Measurements from ENCODE around the gene FARS2. TPM values are rescaled to one million over a fixed set of nuclear protein-coding genes. Genes with fewer than 3 reads are reported as not detected.
A peak's percentile ranks its signal among the peaks of the same experiment; 100 is the strongest.

The FARS2 gene
- total and polyA plus RNA-seq, 5 donors from 2014 or later: 26.9 to 39.7 (median 34.9) TPM

- Histone ChIP-seq H3K27me3 (ENCODE audit: control insufficient read depth, insufficient read depth, low read length) (no peaks in the 10 kb centered on the region), H3K4me1 (ENCODE audit: control insufficient read depth, insufficient read depth, low read length, poor library complexity, severe bottlenecking) (no peaks in the 10 kb centered on the region), H3K36me3 (ENCODE audit: control insufficient read depth, insufficient read depth, low read length) (no peaks in the 10 kb centered on the region), H3K9me3 (ENCODE audit: control insufficient read depth in 2 of 2, low read length in 2 of 2) (no peaks in the 10 kb centered on the region), H3K27ac (ENCODE audit: insufficient read depth, low read length, poor library complexity, severe bottlenecking) (no peak overlapping the region), H3K4me3 (ENCODE audit: low read depth, low read length) (no peak overlapping the region)
- H3K27me3 Mint-ChIP-seq: no peaks in the 10 kb centered on the region
- H3K9me3 Mint-ChIP-seq: no peaks in the 10 kb centered on the region
- ATAC-seq (ENCODE audit: low read depth in 2 of 2): no peak
- H3K4me1 Mint-ChIP-seq: peaks cover 0 to 13% (median 7%) of the 10 kb centered on the region in 4 donors
- H3K27ac Mint-ChIP-seq: no peak overlapping the region
- no peak for DNase-seq
- no peak overlapping the region for H3K4me3 Mint-ChIP-seq
- peaks cover 8% of the 10 kb centered on the region for H3K36me3 Mint-ChIP-seq
These were observed 210.5 kb downstream of the FARS2 start for GRCh38 chr6:5471637-5472398.

GRCh38 chr6:5472571-5472970 is 211.3 kb downstream of the FARS2 start:
- H3K27ac Mint-ChIP-seq: no peak overlapping the region
- H3K4me3 Mint-ChIP-seq: no peak overlapping the region
- Histone ChIP-seq H3K9me3 (ENCODE audit: control insufficient read depth in 2 of 2, low read length in 2 of 2) (no peaks in the 10 kb centered on the region), H3K4me1 (ENCODE audit: control insufficient read depth, insufficient read depth, low read length, poor library complexity, severe bottlenecking) (no peaks in the 10 kb centered on the region), H3K27me3 (ENCODE audit: control insufficient read depth, insufficient read depth, low read length) (no peaks in the 10 kb centered on the region), H3K27ac (ENCODE audit: insufficient read depth, low read length, poor library complexity, severe bottlenecking) (no peak overlapping the region), H3K4me3 (ENCODE audit: low read depth, low read length) (no peak overlapping the region), H3K36me3 (ENCODE audit: control insufficient read depth, insufficient read depth, low read length) (no peaks in the 10 kb centered on the region)
- no peak for ATAC-seq (ENCODE audit: low read depth in 2 of 2)
- no peaks in the 10 kb centered on the region for H3K9me3 Mint-ChIP-seq
- H3K27me3 Mint-ChIP-seq: no peaks in the 10 kb centered on the region
- H3K36me3 Mint-ChIP-seq: peaks cover 8% of the 10 kb centered on the region
- peaks cover 0 to 9% (median 7%) of the 10 kb centered on the region in 4 donors for H3K4me1 Mint-ChIP-seq
- no peak for DNase-seq

- DNase-seq: no peak
- Mint-ChIP-seq H3K4me1 (peaks cover 3 to 9% (median 7%) of the 10 kb centered on the region in 4 donors), H3K36me3 (peaks cover 8% of the 10 kb centered on the region), H3K27me3 (no peaks in the 10 kb centered on the region), H3K9me3 (no peaks in the 10 kb centered on the region), H3K27ac (peak overlapping the region in 1 of 3 donors; percentile 68), H3K4me3 (no peak overlapping the region)
- H3K27ac ChIP-seq (ENCODE audit: insufficient read depth, low read length, poor library complexity, severe bottlenecking): no peak overlapping the region
- no peak overlapping the region for H3K4me3 ChIP-seq (ENCODE audit: low read depth, low read length)
- H3K9me3 ChIP-seq (ENCODE audit: control insufficient read depth in 2 of 2, low read length in 2 of 2): no peaks in the 10 kb centered on the region
- H3K36me3 ChIP-seq (ENCODE audit: control insufficient read depth, insufficient read depth, low read length): no peaks in the 10 kb centered on the region
- ATAC-seq (ENCODE audit: low read depth in 2 of 2): no peak
- H3K27me3 ChIP-seq (ENCODE audit: control insufficient read depth, insufficient read depth, low read length): no peaks in the 10 kb centered on the region
- H3K4me1 ChIP-seq (ENCODE audit: control insufficient read depth, insufficient read depth, low read length, poor library complexity, severe bottlenecking): no peaks in the 10 kb centered on the region
These were observed 214.5 kb downstream of the FARS2 start for GRCh38 chr6:5475779-5476178.

GRCh38 chr6:5478380-5478779 is 217.1 kb downstream of the FARS2 start:
- no peak overlapping the region for H3K4me3 ChIP-seq (ENCODE audit: low read depth, low read length)
- peaks cover 8% of the 10 kb centered on the region for H3K36me3 Mint-ChIP-seq
- H3K27ac ChIP-seq (ENCODE audit: insufficient read depth, low read length, poor library complexity, severe bottlenecking): no peak overlapping the region
- no peaks in the 10 kb centered on the region for H3K9me3 ChIP-seq (ENCODE audit: control insufficient read depth in 2 of 2, low read length in 2 of 2)
- no peak for DNase-seq
- no peak overlapping the region for H3K4me3 Mint-ChIP-seq
- no peaks in the 10 kb centered on the region for H3K27me3 Mint-ChIP-seq
- no peaks in the 10 kb centered on the region for H3K4me1 ChIP-seq (ENCODE audit: control insufficient read depth, insufficient read depth, low read length, poor library complexity, severe bottlenecking)
- H3K4me1 Mint-ChIP-seq: peaks cover 3 to 9% (median 7%) of the 10 kb centered on the region in 4 donors
- H3K27ac Mint-ChIP-seq: no peak overlapping the region
- H3K27me3 ChIP-seq (ENCODE audit: control insufficient read depth, insufficient read depth, low read length): no peaks in the 10 kb centered on the region
- ATAC-seq (ENCODE audit: low read depth in 2 of 2): no peak
- no peaks in the 10 kb centered on the region for H3K36me3 ChIP-seq (ENCODE audit: control insufficient read depth, insufficient read depth, low read length)
- H3K9me3 Mint-ChIP-seq: no peaks in the 10 kb centered on the region

GRCh38 chr6:5481033-5481432 is 219.7 kb downstream of the FARS2 start:
- no peaks in the 10 kb centered on the region for H3K9me3 Mint-ChIP-seq
- Histone ChIP-seq H3K36me3 (ENCODE audit: control insufficient read depth, insufficient read depth, low read length) (no peaks in the 10 kb centered on the region), H3K27me3 (ENCODE audit: control insufficient read depth, insufficient read depth, low read length) (no peaks in the 10 kb centered on the region), H3K9me3 (ENCODE audit: control insufficient read depth in 2 of 2, low read length in 2 of 2) (no peaks in the 10 kb centered on the region), H3K27ac (ENCODE audit: insufficient read depth, low read length, poor library complexity, severe bottlenecking) (no peak overlapping the region), H3K4me1 (ENCODE audit: control insufficient read depth, insufficient read depth, low read length, poor library complexity, severe bottlenecking) (no peaks in the 10 kb centered on the region), H3K4me3 (ENCODE audit: low read depth, low read length) (no peak overlapping the region)
- ATAC-seq (ENCODE audit: low read depth in 2 of 2) (no peak), DNase-seq (no peak)
- H3K27me3 Mint-ChIP-seq: no peaks in the 10 kb centered on the region
- H3K4me3 Mint-ChIP-seq: no peak overlapping the region
- peaks cover under 1 to 13% (median 3%) of the 10 kb centered on the region in 4 donors for H3K4me1 Mint-ChIP-seq
- no peak overlapping the region for H3K27ac Mint-ChIP-seq
- H3K36me3 Mint-ChIP-seq: peaks cover 3% of the 10 kb centered on the region

GRCh38 chr6:5481750-5482149 is 220.4 kb downstream of the FARS2 start:
- H3K4me3 ChIP-seq (ENCODE audit: low read depth, low read length): no peak overlapping the region
- H3K4me3 Mint-ChIP-seq: no peak overlapping the region
- H3K36me3 ChIP-seq (ENCODE audit: control insufficient read depth, insufficient read depth, low read length): no peaks in the 10 kb centered on the region
- peaks cover 4% of the 10 kb centered on the region for H3K36me3 Mint-ChIP-seq
- H3K27ac ChIP-seq (ENCODE audit: insufficient read depth, low read length, poor library complexity, severe bottlenecking): no peak overlapping the region
- H3K27me3 Mint-ChIP-seq: no peaks in the 10 kb centered on the region
- H3K27ac Mint-ChIP-seq: peak overlapping the region in 1 of 3 donors; percentile 17
- H3K4me1 ChIP-seq (ENCODE audit: control insufficient read depth, insufficient read depth, low read length, poor library complexity, severe bottlenecking): no peaks in the 10 kb centered on the region
- DNase-seq: no peak
- H3K4me1 Mint-ChIP-seq: peaks cover 0 to 14% (median 2%) of the 10 kb centered on the region in 4 donors
- H3K27me3 ChIP-seq (ENCODE audit: control insufficient read depth, insufficient read depth, low read length): no peaks in the 10 kb centered on the region
- no peak for ATAC-seq (ENCODE audit: low read depth in 2 of 2)
- H3K9me3 Mint-ChIP-seq: no peaks in the 10 kb centered on the region
- H3K9me3 ChIP-seq (ENCODE audit: control insufficient read depth in 2 of 2, low read length in 2 of 2): no peaks in the 10 kb centered on the region

GRCh38 chr6:5482619-5483018 is 221.3 kb downstream of the FARS2 start:
- DNase-seq (no peak), ATAC-seq (ENCODE audit: low read depth in 2 of 2) (no peak)
- H3K27ac ChIP-seq (ENCODE audit: insufficient read depth, low read length, poor library complexity, severe bottlenecking): no peak overlapping the region
- H3K9me3 ChIP-seq (ENCODE audit: control insufficient read depth in 2 of 2, low read length in 2 of 2): no peaks in the 10 kb centered on the region
- H3K36me3 ChIP-seq (ENCODE audit: control insufficient read depth, insufficient read depth, low read length): no peaks in the 10 kb centered on the region
- Mint-ChIP-seq H3K27me3 (no peaks in the 10 kb centered on the region), H3K4me3 (no peak overlapping the region), H3K4me1 (peaks cover 0 to 17% (median 2%) of the 10 kb centered on the region in 4 donors), H3K9me3 (no peaks in the 10 kb centered on the region), H3K27ac (peak overlapping the region in 1 of 3 donors; percentile 17), H3K36me3 (peaks cover 4% of the 10 kb centered on the region)
- H3K27me3 ChIP-seq (ENCODE audit: control insufficient read depth, insufficient read depth, low read length): no peaks in the 10 kb centered on the region
- no peaks in the 10 kb centered on the region for H3K4me1 ChIP-seq (ENCODE audit: control insufficient read depth, insufficient read depth, low read length, poor library complexity, severe bottlenecking)
- H3K4me3 ChIP-seq (ENCODE audit: low read depth, low read length): no peak overlapping the region

- Histone ChIP-seq H3K9me3 (ENCODE audit: control insufficient read depth in 2 of 2, low read length in 2 of 2) (no peaks in the 10 kb centered on the region), H3K4me3 (ENCODE audit: low read depth, low read length) (no peak overlapping the region), H3K27me3 (ENCODE audit: control insufficient read depth, insufficient read depth, low read length) (no peaks in the 10 kb centered on the region), H3K4me1 (ENCODE audit: control insufficient read depth, insufficient read depth, low read length, poor library complexity, severe bottlenecking) (no peaks in the 10 kb centered on the region), H3K27ac (ENCODE audit: insufficient read depth, low read length, poor library complexity, severe bottlenecking) (no peak overlapping the region), H3K36me3 (ENCODE audit: control insufficient read depth, insufficient read depth, low read length) (no peaks in the 10 kb centered on the region)
- H3K4me1 Mint-ChIP-seq: peaks cover 0 to 19% (median 2%) of the 10 kb centered on the region in 4 donors
- no peak overlapping the region for H3K4me3 Mint-ChIP-seq
- no peaks in the 10 kb centered on the region for H3K27me3 Mint-ChIP-seq
- DNase-seq: no peak
- H3K9me3 Mint-ChIP-seq: peaks cover 0 to 1% (median 0%) of the 10 kb centered on the region in 7 donors
- no peak for ATAC-seq (ENCODE audit: low read depth in 2 of 2)
- H3K36me3 Mint-ChIP-seq: peaks cover 10% of the 10 kb centered on the region
- no peak overlapping the region for H3K27ac Mint-ChIP-seq
These were observed 223.4 kb downstream of the FARS2 start for GRCh38 chr6:5484692-5485091.
